ENCODE measurements around the gene MED26. TPM values are rescaled to one million over a fixed set of nuclear protein-coding genes. Genes with fewer than 3 reads are reported as not detected.
A peak's percentile ranks its signal among the peaks of the same experiment; 100 is the strongest.

Gene MED26
- total and polyA plus RNA-seq, 10 of the 15 experiments (the other 5 are each of a cell fraction or from before 2014, with no cell fraction given), result 1.1 to 21.4 (median 9.7) TPM

DNA sequence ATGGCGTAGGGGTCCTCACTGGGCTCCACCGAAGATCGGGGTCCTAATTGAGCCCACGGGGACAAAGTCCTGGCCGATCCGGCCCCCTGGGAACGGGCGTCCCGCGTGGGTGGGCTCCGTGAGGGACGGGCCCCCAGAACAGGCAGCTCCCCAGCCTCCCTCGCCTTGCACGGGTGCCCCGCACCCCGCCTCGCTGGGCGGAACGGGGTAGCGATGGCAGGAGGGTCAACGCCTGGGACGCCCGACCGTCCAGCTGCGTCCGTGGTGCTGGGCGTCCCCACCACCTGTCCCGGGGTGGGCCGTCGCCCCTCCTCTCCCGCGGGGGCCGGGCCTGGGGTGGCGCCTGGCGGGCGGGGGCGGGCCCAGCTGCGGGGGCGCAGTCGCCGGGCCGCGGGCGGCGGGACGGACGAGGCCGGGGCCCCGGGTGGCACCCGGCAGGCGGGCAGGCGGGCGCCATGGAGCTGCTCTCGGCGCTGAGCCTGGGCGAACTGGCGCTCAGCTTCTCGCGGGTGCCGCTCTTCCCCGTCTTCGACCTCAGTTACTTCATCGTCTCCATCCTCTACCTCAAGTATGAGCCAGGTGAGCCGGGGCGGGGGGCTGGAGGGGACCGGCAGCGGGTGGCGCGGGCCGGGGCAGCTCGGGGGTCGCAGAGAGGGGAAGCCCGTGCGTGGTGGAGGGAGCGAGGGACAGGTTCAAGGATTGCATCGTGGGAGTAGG, 32.9 kb upstream of the MED26 start, which contains the start of gene TMEM38A:
TMEM38A (plus strand) TSS at position 377 of the 717 bp plus-strand sequence; CDS start at position 456, 79 bp downstream.
- H3K27ac ChIP-seq (ENCODE audit: control insufficient read depth, insufficient read depth), result peak within 1 kb of the TSS; percentile 94
- H4K20me1 ChIP-seq (ENCODE audit: control insufficient read depth, insufficient read depth), result peaks cover 13% of the 10 kb centered on the region
- WGBS (ENCODE audit: insufficient coverage, insufficient replicate concordance, low lambda C conversion rate, missing lambda C conversion rate), result under 1% methylated on average over 40 of the region's 76 CpGs
- peaks cover 61% of the 10 kb centered on the region for H3K79me2 ChIP-seq (ENCODE audit: control insufficient read depth, insufficient read depth, low read length)
- ChIA-PET POLR2A (interaction anchor here (0.7 to 4.9 kb wide), 14 partner anchors 21 to 490 kb away, joined by 3 to 64 read pairs (median 4); partner anchors contain the start of genes C19orf44, CALR3, MED26 and SLC35E1), RAD21 (ENCODE audit: unreplicated experiment) (interaction anchor here (0.6 to 3.3 kb wide), 7 partner anchors 36 to 88 kb away, joined by 3 to 22 read pairs (median 6); partner anchors contain the start of gene SLC35E1), SMC1A (ENCODE audit: uncharacterized antibody, unreplicated experiment) (interaction anchor here (0.8 to 3.9 kb wide), 5 partner anchors 11 to 132 kb away, joined by 3 to 21 read pairs (median 3); no protein-coding TSS in a partner anchor), CTCF (interaction anchor here (0.7 to 1.9 kb wide), 5 partner anchors 37 to 216 kb away, joined by 3 to 7 read pairs (median 4); no protein-coding TSS in a partner anchor)
- H3K9ac ChIP-seq (ENCODE audit: control insufficient read depth, insufficient read depth, low read length), result peak within 1 kb of the TSS; percentile 87
- no peaks in the 10 kb centered on the region for H3K9me3 ChIP-seq (replicated peaks; ENCODE audit: control insufficient read depth, insufficient read depth, low read length)
- FAIRE-seq, result no peak
- no TSS peak for BruUV-seq (replicated peaks)
- H3K4me1 ChIP-seq (ENCODE audit: control insufficient read depth, insufficient read depth, low read length), result peaks cover 17% of the 10 kb centered on the region
- H2AFZ ChIP-seq (ENCODE audit: control insufficient read depth, low read depth, low read length), result peak within 1 kb of the TSS; percentile 97
- peak within 1 kb of the TSS; percentile 99 for H3K4me2 ChIP-seq (ENCODE audit: control insufficient read depth, insufficient read depth)
- intact Hi-C loops (cut with micrococcal nuclease; ENCODE audit: unreplicated experiment) (loop anchor here (2.0 to 5.0 kb wide), 2 partner anchors 34 to 74 kb away; partner anchors contain the start of gene MED26), in situ Hi-C loops (cut with MboI) (no loop called here)
- peak; percentile 43 for ATAC-seq
- DNase-seq (ENCODE audit: low read depth, low spot score), result no peak
- peak within 1 kb of the TSS; percentile 99 for H3K4me3 ChIP-seq
- peaks cover 4 to 24% of the 10 kb centered on the region in 2 experiments; a peak in 3 of 4 replicates for H3K36me3 ChIP-seq (ENCODE audit: control insufficient read depth in 2 of 2, insufficient read depth in 2 of 2, low read length in 1 of 2)
- no peaks in the 10 kb centered on the region for H3K27me3 ChIP-seq (replicated peaks in 1 of 2; ENCODE audit: control insufficient read depth in 2 of 2, insufficient read depth in 2 of 2, low read length in 1 of 2)
- TF ChIP-seq CEBPB (IDR thresholded peaks at IDR 0.05; ENCODE audit: borderline replicate concordance in 1 of 2, low read depth in 2 of 2, low read length in 2 of 2), result no peak
- no peak for TF ChIP-seq SUPT20H (IDR thresholded peaks at IDR 0.05; ENCODE audit: borderline replicate concordance, control insufficient read depth, low read depth, low read length)
- peak; percentile 44; the same call in 1 of the 2 replicates for TF ChIP-seq LARP7 (IDR thresholded peaks at IDR 0.05)
- peak; percentile 79 for TF ChIP-seq POLR2A (IDR thresholded peaks at IDR 0.05; ENCODE audit: low read depth, low read length)
- TF ChIP-seq, protein P1, sequence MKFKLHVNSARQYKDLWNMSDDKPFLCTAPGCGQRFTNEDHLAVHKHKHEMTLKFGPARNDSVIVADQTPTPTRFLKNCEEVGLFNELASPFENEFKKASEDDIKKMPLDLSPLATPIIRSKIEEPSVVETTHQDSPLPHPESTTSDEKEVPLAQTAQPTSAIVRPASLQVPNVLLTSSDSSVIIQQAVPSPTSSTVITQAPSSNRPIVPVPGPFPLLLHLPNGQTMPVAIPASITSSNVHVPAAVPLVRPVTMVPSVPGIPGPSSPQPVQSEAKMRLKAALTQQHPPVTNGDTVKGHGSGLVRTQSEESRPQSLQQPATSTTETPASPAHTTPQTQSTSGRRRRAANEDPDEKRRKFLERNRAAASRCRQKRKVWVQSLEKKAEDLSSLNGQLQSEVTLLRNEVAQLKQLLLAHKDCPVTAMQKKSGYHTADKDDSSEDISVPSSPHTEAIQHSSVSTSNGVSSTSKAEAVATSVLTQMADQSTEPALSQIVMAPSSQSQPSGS (IDR thresholded peaks at IDR 0.05; ENCODE audit: low read length), result no peak
- 0 out of 2 replicates have a peak, but pooled peaks have one; percentile 33 for TF ChIP-seq BACH1 (IDR thresholded peaks at IDR 0.05; ENCODE audit: borderline replicate concordance)
- TF ChIP-seq EED (IDR thresholded peaks at IDR 0.05; ENCODE audit: low read depth), result no peak
- TF ChIP-seq, protein P2, sequence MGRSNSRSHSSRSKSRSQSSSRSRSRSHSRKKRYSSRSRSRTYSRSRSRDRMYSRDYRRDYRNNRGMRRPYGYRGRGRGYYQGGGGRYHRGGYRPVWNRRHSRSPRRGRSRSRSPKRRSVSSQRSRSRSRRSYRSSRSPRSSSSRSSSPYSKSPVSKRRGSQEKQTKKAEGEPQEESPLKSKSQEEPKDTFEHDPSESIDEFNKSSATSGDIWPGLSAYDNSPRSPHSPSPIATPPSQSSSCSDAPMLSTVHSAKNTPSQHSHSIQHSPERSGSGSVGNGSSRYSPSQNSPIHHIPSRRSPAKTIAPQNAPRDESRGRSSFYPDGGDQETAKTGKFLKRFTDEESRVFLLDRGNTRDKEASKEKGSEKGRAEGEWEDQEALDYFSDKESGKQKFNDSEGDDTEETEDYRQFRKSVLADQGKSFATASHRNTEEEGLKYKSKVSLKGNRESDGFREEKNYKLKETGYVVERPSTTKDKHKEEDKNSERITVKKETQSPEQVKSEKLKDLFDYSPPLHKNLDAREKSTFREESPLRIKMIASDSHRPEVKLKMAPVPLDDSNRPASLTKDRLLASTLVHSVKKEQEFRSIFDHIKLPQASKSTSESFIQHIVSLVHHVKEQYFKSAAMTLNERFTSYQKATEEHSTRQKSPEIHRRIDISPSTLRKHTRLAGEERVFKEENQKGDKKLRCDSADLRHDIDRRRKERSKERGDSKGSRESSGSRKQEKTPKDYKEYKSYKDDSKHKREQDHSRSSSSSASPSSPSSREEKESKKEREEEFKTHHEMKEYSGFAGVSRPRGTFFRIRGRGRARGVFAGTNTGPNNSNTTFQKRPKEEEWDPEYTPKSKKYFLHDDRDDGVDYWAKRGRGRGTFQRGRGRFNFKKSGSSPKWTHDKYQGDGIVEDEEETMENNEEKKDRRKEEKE (IDR thresholded peaks at IDR 0.05), result no peak
- no peak for TF ChIP-seq PAX5 (IDR thresholded peaks at IDR 0.05; ENCODE audit: borderline replicate concordance, low read depth, low read length)
- TF ChIP-seq, protein P3, sequence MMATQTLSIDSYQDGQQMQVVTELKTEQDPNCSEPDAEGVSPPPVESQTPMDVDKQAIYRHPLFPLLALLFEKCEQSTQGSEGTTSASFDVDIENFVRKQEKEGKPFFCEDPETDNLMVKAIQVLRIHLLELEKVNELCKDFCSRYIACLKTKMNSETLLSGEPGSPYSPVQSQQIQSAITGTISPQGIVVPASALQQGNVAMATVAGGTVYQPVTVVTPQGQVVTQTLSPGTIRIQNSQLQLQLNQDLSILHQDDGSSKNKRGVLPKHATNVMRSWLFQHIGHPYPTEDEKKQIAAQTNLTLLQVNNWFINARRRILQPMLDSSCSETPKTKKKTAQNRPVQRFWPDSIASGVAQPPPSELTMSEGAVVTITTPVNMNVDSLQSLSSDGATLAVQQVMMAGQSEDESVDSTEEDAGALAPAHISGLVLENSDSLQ (IDR thresholded peaks at IDR 0.05), result no peak
- no peak for TF ChIP-seq ESRRA (IDR thresholded peaks at IDR 0.05; ENCODE audit: low read length)
- TF ChIP-seq POU2F2 (IDR thresholded peaks at IDR 0.05; ENCODE audit: borderline replicate concordance, low read depth, low read length), result no peak
- TF ChIP-seq TAF1 (IDR thresholded peaks at IDR 0.05; ENCODE audit: borderline replicate concordance, low read depth, low read length), result 0 out of 2 replicates have a peak, but pooled peaks have one; percentile 9
- no peak for TF ChIP-seq SMAD5 (IDR thresholded peaks at IDR 0.05; ENCODE audit: low read depth)
- TF ChIP-seq TCF7 (IDR thresholded peaks at IDR 0.05; ENCODE audit: borderline replicate concordance), result no peak
- no peak for TF ChIP-seq ATF7 (IDR thresholded peaks at IDR 0.05; ENCODE audit: low read depth)
- TF ChIP-seq NFXL1 (IDR thresholded peaks at IDR 0.05; ENCODE audit: borderline replicate concordance), result no peak
- no peak for TF ChIP-seq FOS (IDR thresholded peaks at IDR 0.05; ENCODE audit: borderline replicate concordance, extremely low read depth, insufficient read length)
- no peak for TF ChIP-seq SUZ12 (IDR thresholded peaks at IDR 0.05; ENCODE audit: unreplicated experiment)
- TF ChIP-seq ZNF217 (IDR thresholded peaks at IDR 0.05), result no peak

Data from GM12878 (cell line).